ENCODE results near the gene RHCE. TPM values are rescaled to one million over a fixed set of nuclear protein-coding genes. Genes with fewer than 3 reads are reported as not detected.

Gene RHCE
- total and polyA plus RNA-seq, 9 of the 15 experiments (the other 6 are each of a cell fraction or from before 2014, with no cell fraction given): 5.4 to 31.5 (median 12.6) TPM

GRCh38 chr1:25428475-25429166 is 8.0 kb upstream of the RHCE start (continued):
- TF ChIP-seq REST (IDR thresholded peaks at IDR 0.05; ENCODE audit: borderline replicate concordance): no peak
- TF ChIP-seq REST (CRISPR knock-in tag; IDR thresholded peaks at IDR 0.05; ENCODE audit: low read depth): no peak
- peak; percentile 38; the same call in 1 of the 2 replicates for TF ChIP-seq FOXP1 (CRISPR knock-in tag; IDR thresholded peaks at IDR 0.05)
- 0 out of 2 replicates have a peak, but pooled peaks have one; percentile 15 for TF ChIP-seq PHF21A (IDR thresholded peaks at IDR 0.05; ENCODE audit: borderline replicate concordance, low read depth)
- TF ChIP-seq SUPT5H (IDR thresholded peaks at IDR 0.05): no peak
- peak; percentile 20; the same call in 1 of the 2 replicates for TF ChIP-seq ZNF239 (CRISPR knock-in tag; IDR thresholded peaks at IDR 0.05)
- TF ChIP-seq HDAC1 (IDR thresholded peaks at IDR 0.05): peak in 1 of 2 experiments; percentile 48; a peak in 2 of 4 replicates
- 0 out of 2 replicates have a peak, but pooled peaks have one; percentile 5 for TF ChIP-seq OTX1 (CRISPR knock-in tag; IDR thresholded peaks at IDR 0.05)
- peak; percentile 49 for TF ChIP-seq TAL1 (IDR thresholded peaks at IDR 0.05)
- peak; percentile 20; the same call in 1 of the 2 replicates for TF ChIP-seq CTBP1 (IDR thresholded peaks at IDR 0.05; ENCODE audit: borderline replicate concordance)
- 0 out of 2 replicates have a peak, but pooled peaks have one; percentile 11 for TF ChIP-seq HDGF (IDR thresholded peaks at IDR 0.05)
- TF ChIP-seq SP1 (CRISPR knock-in tag; IDR thresholded peaks at IDR 0.05): 0 out of 2 replicates have a peak, but pooled peaks have one; percentile 24
- 0 out of 2 replicates have a peak, but pooled peaks have one; percentile 6 for TF ChIP-seq STAT5A (IDR thresholded peaks at IDR 0.05; ENCODE audit: borderline replicate concordance, low read length)
- TF ChIP-seq HMBOX1 (IDR thresholded peaks at IDR 0.05): peak; percentile 91
- TF ChIP-seq ZNF766 (CRISPR knock-in tag; conservative IDR thresholded peaks at IDR 0.05): peak; percentile 93
- 0 out of 2 replicates have a peak, but pooled peaks have one; percentile 26 for TF ChIP-seq NBN (IDR thresholded peaks at IDR 0.05; ENCODE audit: low read depth)
- TF ChIP-seq ZBED1 (IDR thresholded peaks at IDR 0.05): no peak
- peak; percentile 39 for TF ChIP-seq VEZF1 (CRISPR knock-in tag; IDR thresholded peaks at IDR 0.05)
- 0 out of 4 replicates have a peak, but pooled peaks of 1 of the 2 experiments have one; percentile 10 for TF ChIP-seq NRF1 (conservative IDR thresholded peaks at IDR 0.05 in 1 of 2, IDR thresholded peaks at IDR 0.05 in 1 of 2)

Data from K562 (cell line).